ENCODE data around the gene SYS1. TPM values are rescaled to one million over a fixed set of nuclear protein-coding genes. Genes with fewer than 3 reads are reported as not detected.
A peak's percentile ranks its signal among the peaks of the same experiment; 100 is the strongest.

SYS1 gene
- total RNA-seq, 8 experiments from 2014 or later, result 17.3 to 49.8 (median 21.9) TPM

DNA sequence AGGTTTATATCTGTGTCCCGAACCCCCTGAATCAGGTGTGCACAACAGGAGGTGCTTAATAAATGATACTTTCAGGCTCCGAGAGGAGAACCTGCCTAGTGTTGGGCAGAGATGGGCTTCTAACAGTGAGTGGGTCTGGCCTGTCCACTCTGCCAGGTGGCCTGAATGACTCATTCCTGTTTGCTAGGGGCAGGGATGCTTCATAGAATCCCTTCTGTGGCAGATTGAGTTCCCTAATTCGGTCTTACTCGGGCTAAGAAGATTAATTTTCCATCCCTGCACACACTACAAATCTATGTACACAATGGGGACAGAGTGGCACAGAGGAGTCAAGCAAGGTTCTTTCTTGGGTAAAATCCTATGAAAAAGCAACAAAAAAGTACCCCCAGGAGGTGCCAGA, 34.5 kb upstream of the SYS1 start:
- peak in 2 of 8 experiments; percentile 40 to 54 for ATAC-seq (replicated peaks in 6 of 8)
- H3K4me1 ChIP-seq (replicated peaks in 1 of 2), result peaks cover 6 to 11% of the 10 kb centered on the region in 2 donors
- WGBS, 10 experiments, result 60 to 100% (median 90%) methylated on average over 1 to 4 of the region's 4 CpGs; no CpG with 5 or more reads in 3 of the 10 experiments
- in situ Hi-C loops (cut with MboI; ENCODE audit: low pct_unique_long_range_greater_than_20kb in 2 of 9, low sequenced_read_pairs in 9 of 9, unreplicated experiment in 9 of 9), result no loop called here
- no peak overlapping the region for H3K4me3 ChIP-seq
- no peak overlapping the region for H3K27ac ChIP-seq

DNA sequence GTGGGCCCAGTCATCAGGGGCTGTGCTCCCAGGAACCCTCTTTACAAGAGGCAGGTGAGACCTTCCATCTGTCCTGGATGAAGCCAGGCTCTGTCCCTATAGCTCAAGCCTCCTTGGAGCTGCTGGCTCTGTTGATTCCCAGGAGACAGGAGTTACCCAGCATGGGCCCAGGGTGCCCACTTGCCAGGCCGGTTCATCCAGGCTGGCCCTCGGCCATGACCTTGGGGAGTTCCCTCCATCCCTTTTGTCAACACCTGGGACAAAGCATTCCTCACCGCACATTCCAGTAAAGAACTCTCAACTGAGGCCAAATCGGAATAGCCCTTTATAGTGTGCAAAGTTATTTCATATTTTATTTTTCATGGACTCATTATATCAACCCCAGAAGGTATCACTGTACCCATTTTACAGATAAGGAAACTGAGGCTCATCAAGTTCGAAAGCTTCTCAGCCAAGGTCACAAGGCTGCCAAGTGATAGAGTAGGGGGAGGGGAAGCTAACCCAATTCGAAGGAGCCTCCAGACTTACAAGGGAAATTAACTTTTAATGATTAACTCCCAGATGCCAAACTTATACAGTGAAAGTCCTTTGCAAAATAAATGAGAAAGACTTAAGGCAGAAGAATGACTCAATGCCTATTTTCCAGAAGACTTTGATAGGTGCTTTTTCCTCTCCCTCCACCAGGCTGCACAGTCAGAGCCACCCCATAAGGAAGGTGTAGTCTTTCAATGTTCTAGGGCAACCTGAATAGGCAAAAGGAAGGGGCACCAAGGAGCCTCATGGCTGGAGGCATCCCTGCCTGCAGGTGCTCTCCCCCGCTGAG, 33.2 kb upstream of the SYS1 start:
- H3K4me1 ChIP-seq (replicated peaks in 1 of 2), result peaks cover 6 to 11% of the 10 kb centered on the region in 2 donors
- no peak for ATAC-seq (replicated peaks in 6 of 8)
- H3K27ac ChIP-seq, result no peak overlapping the region
- no peak overlapping the region for H3K4me3 ChIP-seq
- WGBS, 10 experiments, result 64 to 100% (median 77%) methylated on average over 1 to 6 of the region's 7 CpGs
- in situ Hi-C loops (cut with MboI; ENCODE audit: low pct_unique_long_range_greater_than_20kb in 2 of 9, low sequenced_read_pairs in 9 of 9, unreplicated experiment in 9 of 9), result no loop called here

DNA sequence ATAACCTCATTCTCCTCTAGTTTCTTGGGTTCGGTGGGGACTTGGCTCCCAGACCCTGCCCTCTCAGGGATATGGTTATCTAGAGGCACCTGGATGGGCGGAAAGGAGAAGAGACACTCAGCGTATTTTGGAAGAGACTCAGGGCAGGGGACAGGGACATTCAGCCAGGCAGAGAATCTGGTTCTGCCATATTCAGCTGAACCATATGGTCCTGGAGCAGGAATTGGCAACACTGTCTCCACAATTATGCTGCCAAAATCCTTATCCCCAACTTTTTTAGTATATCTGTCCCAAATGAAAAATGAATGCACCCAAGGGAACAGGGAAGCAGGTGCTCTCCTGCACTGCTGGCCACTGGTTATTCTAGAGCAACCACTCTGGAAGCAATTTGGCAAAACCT, 32.5 kb upstream of the SYS1 start:
- Histone ChIP-seq H3K4me1 (replicated peaks in 1 of 2) (peaks cover 4 to 5% of the 10 kb centered on the region in 2 donors), H3K27ac (no peak overlapping the region), H3K4me3 (no peak overlapping the region)
- ATAC-seq (replicated peaks in 6 of 8), result no peak
- 83 to 100% (median 88%) methylated on average over 1 to 2 of the region's 3 CpGs; no CpG with 5 or more reads in 3 of the 10 experiments for WGBS, 10 experiments
- in situ Hi-C loops (cut with MboI; ENCODE audit: low pct_unique_long_range_greater_than_20kb in 2 of 9, low sequenced_read_pairs in 9 of 9, unreplicated experiment in 9 of 9), result no loop called here

DNA sequence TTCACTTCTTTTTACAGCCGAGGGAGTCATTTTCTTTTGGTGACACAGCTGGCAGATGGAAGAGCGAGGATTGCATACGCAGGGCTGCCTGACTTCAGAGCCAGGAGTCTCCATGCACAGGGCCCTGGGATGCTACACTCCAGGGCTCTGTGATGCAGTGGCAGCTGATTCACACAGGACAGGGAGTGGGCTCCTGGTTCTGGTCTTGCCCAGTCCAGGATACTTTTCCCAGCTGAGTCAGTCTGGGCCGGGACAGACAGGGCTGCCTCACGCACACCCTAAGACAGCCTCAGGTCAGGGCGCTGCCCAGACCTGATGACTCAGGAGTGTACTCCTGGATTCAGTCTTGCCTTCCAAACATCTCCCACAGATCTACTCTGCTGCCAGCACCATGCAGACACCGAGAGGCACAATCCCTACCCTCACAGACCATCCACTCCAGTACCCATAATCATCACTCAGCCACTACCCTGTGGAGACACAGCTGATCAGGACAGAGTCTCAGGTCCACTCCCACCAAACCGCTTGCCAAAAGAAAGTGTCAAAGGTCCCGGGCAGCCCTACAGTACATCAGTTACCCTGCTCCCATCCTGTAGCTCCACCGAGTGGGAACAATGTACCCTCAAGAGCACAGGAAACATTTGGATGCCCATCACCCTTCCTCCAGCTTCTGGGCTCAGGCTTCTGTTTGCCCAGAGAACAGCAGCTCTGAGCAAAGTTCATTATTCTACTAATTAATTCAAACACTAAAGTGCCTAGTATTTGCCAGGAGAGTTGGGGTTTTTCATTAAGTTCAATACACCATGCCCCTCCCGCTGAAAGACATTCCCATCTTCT, 26.2 kb upstream of the SYS1 start:
- no peak overlapping the region for H3K4me3 ChIP-seq
- in situ Hi-C loops (cut with MboI; ENCODE audit: low pct_unique_long_range_greater_than_20kb in 2 of 9, low sequenced_read_pairs in 9 of 9, unreplicated experiment in 9 of 9), result no loop called here
- peaks cover under 1 to 11% of the 10 kb centered on the region in 2 donors for H3K4me1 ChIP-seq (replicated peaks in 1 of 2)
- peak; percentile 74 to 95 (median 83) for ATAC-seq (replicated peaks in 6 of 8)
- WGBS, 10 experiments, result 10 to 100% (median 58%) methylated on average over 2 to 3 of the region's 11 CpGs; no CpG with 5 or more reads in 5 of the 10 experiments
- H3K27ac ChIP-seq, result no peak overlapping the region

DNA sequence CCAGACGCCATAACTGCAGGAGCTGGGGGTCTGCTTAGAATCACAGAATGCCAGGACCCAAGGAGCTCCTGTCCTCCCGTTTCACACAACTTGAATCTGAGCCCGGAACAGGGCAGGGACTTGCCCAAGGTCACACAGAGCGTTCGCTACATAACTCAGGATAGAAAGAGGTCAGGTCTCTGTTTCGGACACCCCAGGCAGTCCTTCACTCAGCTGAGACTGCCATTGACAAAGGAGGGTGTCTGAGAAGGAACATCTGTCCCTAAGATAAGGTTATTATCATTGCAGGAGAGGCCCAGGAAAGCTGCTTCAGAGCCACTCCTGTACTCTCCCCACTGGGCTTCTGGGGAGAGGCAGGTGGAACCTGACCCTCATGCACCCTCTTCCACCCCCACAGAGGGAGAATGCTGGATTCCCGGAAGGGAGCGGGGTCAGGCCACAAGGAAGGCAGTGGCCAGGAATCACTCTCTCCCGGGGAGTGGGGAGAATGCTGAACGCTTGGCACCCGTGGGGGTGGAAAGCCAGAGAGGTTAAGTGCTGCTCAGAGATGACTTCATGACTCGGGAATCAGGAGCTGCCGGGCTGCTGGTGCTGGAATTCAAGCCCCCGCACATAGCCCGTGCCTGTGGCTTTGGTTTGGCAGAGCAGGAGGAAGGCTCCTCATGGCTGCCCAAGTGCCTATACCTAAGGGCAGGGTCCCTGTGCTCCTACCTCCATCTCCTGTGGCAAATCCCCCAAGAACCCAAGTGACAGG, 25.4 kb upstream of the SYS1 start:
- in situ Hi-C loops (cut with MboI; ENCODE audit: low pct_unique_long_range_greater_than_20kb in 2 of 9, low sequenced_read_pairs in 9 of 9, unreplicated experiment in 9 of 9), result no loop called here
- 19 to 77% (median 60%) methylated on average over 2 to 12 of the region's 15 CpGs; no CpG with 5 or more reads in 4 of the 10 experiments for WGBS, 10 experiments
- Histone ChIP-seq H3K27ac (no peak overlapping the region), H3K4me1 (replicated peaks in 1 of 2) (peaks cover 8 to 19% of the 10 kb centered on the region in 2 donors), H3K4me3 (no peak overlapping the region)
- ATAC-seq (replicated peaks in 6 of 8), result peak in 5 of 8 experiments; percentile 3 to 41 (median 12)

DNA sequence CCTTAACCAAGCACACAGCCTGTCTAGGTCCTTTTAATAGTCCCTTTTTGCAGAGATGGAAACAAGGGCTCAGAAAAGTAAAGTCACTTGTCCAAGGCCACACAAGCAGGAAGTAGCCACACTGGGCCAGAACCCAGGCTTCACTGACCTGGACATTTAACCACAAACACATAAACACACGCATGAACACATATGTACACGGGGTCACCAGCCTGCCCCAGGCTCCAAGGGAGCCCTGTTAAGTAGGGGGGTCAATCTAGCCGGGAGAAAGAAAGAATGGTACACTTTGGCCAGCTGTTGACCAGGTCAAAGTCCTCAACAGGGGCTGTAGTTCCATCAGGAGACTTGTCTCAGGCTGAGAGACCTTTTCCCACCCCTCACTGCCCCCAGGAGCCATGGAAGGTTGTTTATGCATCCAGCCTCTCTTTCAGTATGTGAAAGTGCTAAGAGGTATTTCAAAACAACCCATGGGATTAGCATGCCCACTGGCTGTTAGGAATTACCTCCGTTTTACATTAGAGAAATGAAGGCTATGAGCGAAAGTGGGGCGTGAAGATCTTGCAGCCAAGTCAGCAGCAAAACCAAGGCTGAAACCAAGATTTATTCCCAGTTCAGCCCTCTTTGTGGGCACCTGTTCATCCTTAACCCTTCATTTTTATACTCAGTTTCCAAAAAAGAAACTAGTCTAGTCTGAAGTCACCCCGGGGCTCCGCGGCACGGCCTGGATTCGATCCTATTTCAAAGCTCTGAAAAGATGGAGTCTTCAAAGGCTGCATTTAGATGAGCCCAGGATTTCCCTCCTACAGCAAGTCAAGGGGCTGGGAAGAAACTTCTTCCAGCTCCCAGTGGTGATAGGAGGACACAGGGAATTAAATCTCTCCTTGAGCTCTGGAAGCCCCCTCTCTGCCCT, 24.6 kb upstream of the SYS1 start:
- Histone ChIP-seq H3K4me1 (replicated peaks in 1 of 2) (peaks cover 12 to 27% of the 10 kb centered on the region in 2 donors), H3K4me3 (no peak overlapping the region), H3K27ac (no peak overlapping the region)
- in situ Hi-C loops (cut with MboI; ENCODE audit: low pct_unique_long_range_greater_than_20kb in 2 of 9, low sequenced_read_pairs in 9 of 9, unreplicated experiment in 9 of 9), result no loop called here
- ATAC-seq (replicated peaks in 6 of 8), result peak in 1 of 8 experiments; percentile 3
- 33 to 95% (median 83%) methylated on average over 1 to 10 of the region's 11 CpGs; no CpG with 5 or more reads in 1 of the 10 experiments for WGBS, 10 experiments

DNA sequence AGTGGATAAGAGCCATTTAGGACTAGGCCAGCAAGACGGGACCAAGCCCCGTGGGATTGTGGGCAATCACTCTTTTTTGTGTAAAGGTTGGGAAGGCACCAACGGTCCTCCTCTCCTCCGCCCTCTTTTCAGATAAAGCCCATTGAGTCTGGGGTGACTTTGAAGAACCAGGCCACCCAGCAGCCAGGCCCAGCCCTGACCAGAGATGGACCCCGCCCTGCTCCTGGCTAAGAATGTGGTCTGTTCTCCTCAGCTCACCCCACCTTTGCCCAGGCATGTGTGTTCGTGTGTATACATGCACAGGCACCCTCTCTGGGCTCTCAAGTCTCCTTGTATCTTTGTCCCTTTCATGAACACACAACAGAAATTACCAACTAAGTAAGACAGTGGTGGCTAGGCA, 23.9 kb upstream of the SYS1 start:
- in situ Hi-C loops (cut with MboI; ENCODE audit: low pct_unique_long_range_greater_than_20kb in 2 of 9, low sequenced_read_pairs in 9 of 9, unreplicated experiment in 9 of 9), result no loop called here
- peaks cover 12 to 29% of the 10 kb centered on the region in 2 donors for H3K4me1 ChIP-seq (replicated peaks in 1 of 2)
- no peak overlapping the region for H3K4me3 ChIP-seq
- no peak for ATAC-seq (replicated peaks in 6 of 8)
- H3K27ac ChIP-seq, result no peak overlapping the region
- 61 to 93% (median 85%) methylated on average over 1 to 3 of the region's 6 CpGs; no CpG with 5 or more reads in 6 of the 10 experiments for WGBS, 10 experiments

DNA sequence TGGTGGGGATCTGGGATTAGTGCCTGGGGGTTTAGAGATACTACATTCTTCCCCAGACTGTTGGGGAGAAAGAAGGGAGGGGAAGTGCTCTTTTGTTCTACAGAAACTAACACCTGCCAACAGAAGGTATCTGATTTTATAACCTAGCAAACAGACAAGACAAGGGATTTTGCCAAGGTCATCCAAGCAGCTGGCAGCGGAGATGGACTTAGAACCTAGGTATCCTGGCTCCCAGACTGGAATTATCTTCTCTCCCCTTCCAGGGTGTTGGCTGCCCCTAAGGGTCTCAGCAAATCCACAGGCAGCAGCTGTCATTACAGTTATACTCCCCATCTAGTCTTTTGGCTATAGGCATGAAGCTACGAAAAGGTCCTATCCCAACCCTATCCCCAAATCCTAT, 23.2 kb upstream of the SYS1 start:
- H3K4me3 ChIP-seq, result no peak overlapping the region
- ATAC-seq (replicated peaks in 6 of 8), result no peak
- 100% methylated on average over 1 of the region's 2 CpGs; no CpG with 5 or more reads in 6 of the 10 experiments for WGBS, 10 experiments
- peaks cover 12 to 29% of the 10 kb centered on the region in 2 donors for H3K4me1 ChIP-seq (replicated peaks in 1 of 2)
- no peak overlapping the region for H3K27ac ChIP-seq
- in situ Hi-C loops (cut with MboI; ENCODE audit: low pct_unique_long_range_greater_than_20kb in 2 of 9, low sequenced_read_pairs in 9 of 9, unreplicated experiment in 9 of 9), result no loop called here

DNA sequence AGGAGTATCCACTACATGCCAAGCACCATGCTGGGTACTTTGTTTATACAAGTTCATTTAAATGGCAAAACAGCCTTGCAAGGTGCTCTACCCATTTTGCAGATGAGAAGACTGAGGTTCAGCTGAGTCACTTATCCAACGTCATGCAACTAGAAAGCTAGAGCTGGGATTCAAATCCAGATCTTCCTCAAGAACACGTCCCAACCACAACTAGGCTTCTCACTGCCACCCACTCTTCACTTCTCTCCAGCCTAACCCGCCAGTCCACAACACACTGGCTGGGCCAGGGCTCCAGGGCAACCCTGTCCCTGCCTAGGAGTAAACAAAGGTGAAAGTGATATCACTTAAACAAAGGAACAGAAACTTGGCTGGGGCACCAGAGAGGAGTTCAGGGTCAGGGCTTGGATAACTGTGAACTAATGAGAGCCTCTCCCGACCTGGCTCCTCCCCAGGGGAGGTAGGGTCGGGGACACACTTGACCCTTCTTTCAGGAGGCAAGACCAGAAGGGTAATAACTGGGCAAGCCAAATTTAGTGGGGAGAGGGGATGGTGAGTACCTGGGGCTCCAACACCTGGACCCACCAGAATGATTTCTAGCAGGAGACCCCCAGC, 22.6 kb upstream of the SYS1 start:
- in situ Hi-C loops (cut with MboI; ENCODE audit: low pct_unique_long_range_greater_than_20kb in 2 of 9, low sequenced_read_pairs in 9 of 9, unreplicated experiment in 9 of 9), result no loop called here
- Histone ChIP-seq H3K4me3 (no peak overlapping the region), H3K4me1 (replicated peaks in 1 of 2) (peaks cover 12 to 29% of the 10 kb centered on the region in 2 donors), H3K27ac (no peak overlapping the region)
- WGBS, 10 experiments, result 70 to 100% (median 73%) methylated on average over 2 to 4 of the region's 5 CpGs; no CpG with 5 or more reads in 4 of the 10 experiments
- ATAC-seq (replicated peaks in 6 of 8), result no peak

DNA sequence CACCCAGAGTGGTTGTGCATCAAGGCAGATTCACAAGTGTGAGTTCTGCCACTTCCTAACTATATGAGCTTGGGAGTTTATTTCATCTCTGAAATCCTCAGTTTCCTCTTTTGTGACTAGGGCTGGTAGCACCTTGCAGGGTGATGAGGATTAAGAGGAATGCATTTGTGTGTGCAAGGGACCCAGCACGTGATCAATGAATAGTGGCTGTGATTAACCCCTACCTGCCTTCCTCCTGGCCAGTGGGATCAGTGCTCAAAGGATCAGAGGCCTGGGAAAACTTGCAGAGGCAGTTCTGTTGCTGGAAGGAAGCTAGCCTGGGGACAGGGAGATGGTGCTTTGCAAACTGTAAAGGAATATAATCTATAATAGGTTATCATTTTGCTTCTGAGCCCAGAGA, 22.0 kb upstream of the SYS1 start:
- Histone ChIP-seq H3K4me1 (replicated peaks in 1 of 2) (peaks cover 12 to 29% of the 10 kb centered on the region in 2 donors), H3K27ac (no peak overlapping the region), H3K4me3 (no peak overlapping the region)
- in situ Hi-C loops (cut with MboI; ENCODE audit: low pct_unique_long_range_greater_than_20kb in 2 of 9, low sequenced_read_pairs in 9 of 9, unreplicated experiment in 9 of 9), result no loop called here
- 17 to 86% (median 29%) methylated on average over 1 of the region's 1 CpG; no CpG with 5 or more reads in 5 of the 10 experiments for WGBS, 10 experiments
- ATAC-seq (replicated peaks in 6 of 8), result no peak

DNA sequence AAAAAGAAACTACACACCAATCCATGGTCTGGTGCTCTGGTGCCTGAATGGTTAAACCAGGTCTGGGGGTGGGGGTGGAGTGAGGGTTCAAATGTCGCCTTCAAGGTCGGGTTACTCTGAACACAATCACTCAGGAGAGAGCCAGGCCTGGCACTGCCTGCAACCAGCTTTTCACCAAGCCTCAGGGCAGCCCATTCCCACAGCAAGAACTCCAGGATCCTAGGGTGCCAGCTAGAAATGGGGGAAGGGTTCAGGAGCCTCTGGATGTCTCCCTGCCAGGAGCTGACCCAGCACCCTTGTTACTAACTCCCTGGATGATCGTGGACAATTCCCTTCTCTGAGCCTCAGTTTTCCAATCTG, 21.4 kb upstream of the SYS1 start:
- peaks cover 12 to 29% of the 10 kb centered on the region in 2 donors for H3K4me1 ChIP-seq (replicated peaks in 1 of 2)
- no peak for ATAC-seq (replicated peaks in 6 of 8)
- peak overlapping the region in 1 of 2 donors; percentile 70 for H3K27ac ChIP-seq
- H3K4me3 ChIP-seq, result no peak overlapping the region
- in situ Hi-C loops (cut with MboI; ENCODE audit: low pct_unique_long_range_greater_than_20kb in 2 of 9, low sequenced_read_pairs in 9 of 9, unreplicated experiment in 9 of 9), result no loop called here
- WGBS, 10 experiments, result 60% methylated on average over 2 of the region's 3 CpGs; no CpG with 5 or more reads in 9 of the 10 experiments
